CD4-positive, alpha-beta T cell treated with Interleukin-15 for 4 hours (primary cell): Measurements from ENCODE around the gene CRBN.

Experiments used
- DNase-seq: peaks from one replicate; pipeline ENCODE4 v3.0.0-alpha.2; 2020; ENCODE audit warnings: low spot score

CRBN gene

DNA sequence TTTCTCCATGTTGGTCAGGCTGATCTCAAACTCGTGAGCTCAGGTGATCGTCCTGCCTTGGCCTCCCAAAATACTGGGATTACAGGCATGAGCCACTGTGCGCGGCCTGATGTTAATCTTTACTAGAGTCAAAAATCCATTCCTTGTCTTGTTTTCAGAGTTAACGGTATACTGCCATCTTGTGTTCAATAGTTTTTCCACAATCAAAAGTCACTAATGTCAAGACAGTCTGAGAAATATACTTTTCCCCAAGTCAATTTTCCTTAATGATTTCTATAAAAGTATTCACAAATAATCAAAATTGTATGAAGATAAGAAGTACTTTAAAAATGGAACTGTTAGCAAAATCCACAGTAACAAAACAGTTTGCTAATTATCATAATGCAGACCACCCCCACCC, 8.5 kb downstream of the CRBN start:
- peak; percentile 55 for DNase-seq

DNA sequence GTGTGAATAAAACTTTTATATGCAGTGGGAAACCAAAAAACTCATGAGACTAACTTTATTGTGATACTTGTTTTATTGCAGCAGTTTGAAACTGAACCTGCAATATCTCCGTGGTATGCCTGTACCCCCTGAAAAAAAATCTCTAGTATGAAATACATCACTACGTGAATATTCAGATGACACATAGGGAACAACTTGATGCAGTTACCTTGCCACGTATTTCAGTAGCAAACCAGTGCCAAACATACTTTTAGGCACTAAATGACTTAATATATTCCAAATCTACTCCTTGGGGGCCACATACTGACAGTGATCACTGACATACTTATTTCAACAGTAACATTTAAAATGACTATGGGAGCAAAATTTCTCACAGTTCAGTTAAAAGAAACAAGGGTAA, 13.8 kb downstream of the CRBN start:
- DNase-seq: no peak

DNA sequence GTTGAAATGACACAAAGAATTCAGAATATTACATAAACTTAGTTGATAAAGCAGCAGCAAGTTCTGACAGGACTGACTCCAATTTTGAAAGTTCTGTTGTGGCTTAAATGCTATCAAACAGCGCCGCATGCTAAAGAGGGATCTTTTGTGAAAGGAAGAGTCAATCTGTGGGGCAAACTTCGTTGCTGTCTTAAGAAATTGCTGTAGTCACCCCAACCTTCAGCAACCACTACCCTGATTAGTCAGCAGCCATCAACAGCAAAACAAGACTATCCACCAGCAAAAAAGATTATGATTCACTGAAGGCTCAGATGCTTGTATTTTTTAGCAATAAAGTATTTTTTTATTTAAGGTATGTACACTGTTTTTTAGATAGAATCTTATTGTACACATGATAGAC, 14.2 kb downstream of the CRBN start:
- DNase-seq: peak; percentile 13

DNA sequence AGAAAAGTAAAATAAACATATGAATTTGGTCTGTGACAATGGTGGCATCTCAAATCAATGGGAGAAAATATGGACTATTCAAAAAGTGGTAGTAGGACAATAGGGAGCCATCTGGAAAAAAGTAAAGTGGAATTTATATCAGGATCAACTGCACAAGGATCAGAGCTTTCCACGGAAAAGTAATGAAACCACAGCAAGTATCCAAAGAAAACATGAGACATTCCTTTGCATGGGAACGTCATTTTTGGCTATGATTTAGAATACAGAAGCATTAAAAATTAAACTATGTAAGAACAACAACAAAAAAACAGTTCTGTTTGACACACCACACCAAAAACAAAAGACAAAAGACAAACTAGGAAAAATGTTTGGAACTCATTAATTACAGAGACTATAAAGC, 18.7 kb downstream of the CRBN start:
- no peak for DNase-seq

DNA sequence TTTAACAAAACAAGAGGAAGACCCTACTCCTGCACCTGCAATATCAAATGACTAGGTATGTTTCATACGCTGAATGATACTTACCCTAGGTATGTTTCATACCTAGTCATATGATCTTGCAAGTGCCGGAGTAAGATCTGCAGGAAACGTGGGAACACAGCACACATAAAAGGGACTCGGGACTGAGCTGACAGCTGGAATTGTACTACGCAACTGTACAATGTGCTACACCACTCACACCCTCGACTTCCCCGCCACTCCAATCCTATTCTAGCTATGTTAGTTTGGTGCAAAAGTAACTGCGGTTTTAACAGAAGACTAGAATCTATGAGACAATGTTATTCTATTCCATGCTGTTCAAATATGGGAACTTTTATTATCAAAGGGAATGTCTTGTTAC, 22.0 kb downstream of the CRBN start:
- DNase-seq: no peak

DNA sequence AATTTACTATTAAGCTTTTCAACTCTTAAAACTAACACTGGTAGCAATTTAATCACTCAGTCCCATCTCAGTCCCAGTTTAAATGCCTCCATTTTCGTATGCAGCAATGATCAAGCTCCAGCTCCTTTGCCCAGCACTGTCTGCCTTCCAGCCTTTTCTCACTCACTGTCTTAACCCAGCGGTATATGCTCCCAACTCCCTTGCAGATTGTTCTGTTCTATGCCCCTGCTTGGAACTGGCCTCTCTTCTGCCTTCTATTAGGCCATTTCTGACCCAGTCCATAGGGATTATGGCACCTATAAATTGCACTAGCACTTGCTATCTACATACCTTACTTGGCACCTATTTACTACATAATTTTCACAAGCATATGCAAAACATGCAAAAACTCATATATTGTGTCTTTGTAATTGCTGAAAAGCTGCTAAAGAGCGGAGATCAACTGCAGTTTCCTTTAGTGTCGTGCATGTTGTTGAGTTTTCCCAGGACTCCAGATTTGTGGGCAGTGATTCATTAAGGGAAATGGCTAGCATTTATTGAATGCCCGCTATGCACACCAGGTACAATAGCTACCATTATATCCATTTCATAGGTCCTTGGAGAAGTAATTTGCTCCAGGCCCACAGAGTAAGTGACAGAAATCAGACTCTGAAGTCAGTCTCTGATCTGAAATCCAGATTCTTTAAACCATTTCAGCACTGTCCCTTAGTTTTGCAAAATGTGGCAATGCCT, 24.4 kb downstream of the CRBN start:
- DNase-seq: no peak

DNA sequence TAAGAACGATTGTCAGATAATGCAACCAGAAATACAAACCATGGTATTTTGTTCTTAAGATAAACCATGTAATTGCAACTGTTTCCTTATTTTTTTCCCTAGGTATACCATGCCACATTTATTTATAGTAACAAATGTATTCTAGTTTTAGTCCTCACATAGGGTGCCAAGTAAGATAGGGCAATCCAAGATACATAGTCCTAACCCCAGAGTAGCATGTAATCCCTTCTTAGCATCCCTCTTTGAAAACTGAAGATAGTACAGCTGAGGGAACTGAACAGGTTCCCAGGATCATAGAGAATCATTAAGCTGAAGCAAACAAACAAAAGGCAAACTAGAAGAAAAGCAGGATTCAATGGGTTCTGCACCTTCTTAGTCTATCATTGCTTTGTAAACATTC, 28.0 kb downstream of the CRBN start:
- DNase-seq: no peak

DNA sequence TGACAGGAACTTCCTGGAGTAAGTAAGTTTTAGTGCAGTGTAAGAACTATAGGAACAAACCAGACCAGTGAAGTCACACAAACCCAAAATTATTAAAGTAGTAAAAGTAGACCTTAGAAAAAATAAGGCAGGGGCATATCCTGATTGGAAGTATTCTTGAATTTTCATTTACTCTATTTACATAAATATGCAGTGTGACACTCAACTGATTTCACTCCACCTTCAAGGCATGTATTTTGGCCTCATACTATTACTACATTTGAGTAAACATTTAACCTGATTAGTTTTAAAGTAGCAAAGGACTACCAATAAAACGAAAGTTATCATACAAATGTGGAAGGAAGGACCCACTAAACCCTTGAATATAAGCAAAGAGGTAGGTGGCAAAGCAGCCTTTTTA, 29.9 kb downstream of the CRBN start:
- DNase-seq: no peak

DNA sequence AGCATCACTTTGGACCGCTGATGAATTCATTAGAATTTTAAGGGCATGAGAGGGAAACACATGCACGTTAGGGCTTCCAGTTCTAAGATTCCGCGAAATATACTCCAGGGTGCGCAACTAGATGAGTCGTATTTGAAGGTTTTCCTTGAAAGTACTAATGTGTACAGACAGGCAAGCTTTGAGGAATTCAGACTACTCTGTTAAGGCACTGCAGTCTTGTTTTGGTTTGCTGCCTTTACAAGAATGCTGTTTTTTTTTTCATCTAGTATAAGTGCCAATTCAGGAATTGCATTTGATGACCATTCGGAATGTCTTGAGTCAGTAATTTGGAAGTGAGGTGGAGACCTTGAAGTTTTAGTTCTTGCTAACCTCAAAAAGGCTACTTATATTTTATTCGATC, 33.7 kb downstream of the CRBN start:
- DNase-seq: no peak

DNA sequence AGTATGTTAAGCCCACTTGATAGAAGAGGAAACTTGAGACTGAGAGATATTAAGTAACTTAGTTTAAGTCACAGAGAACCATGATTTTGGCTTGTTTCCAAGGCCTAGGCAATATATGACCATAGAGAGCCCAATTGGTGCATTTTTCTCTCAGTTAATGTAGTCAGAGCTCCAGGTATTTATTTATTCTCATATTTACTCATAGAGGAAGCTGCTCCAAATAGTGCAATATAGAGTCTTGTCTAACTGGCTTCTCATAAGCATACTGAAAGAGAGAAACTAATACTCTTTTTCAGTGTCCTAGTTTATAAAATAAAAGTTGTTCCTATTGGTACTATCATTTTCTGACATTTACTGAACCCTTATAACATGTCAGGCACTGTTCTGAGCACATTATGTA, 37.6 kb downstream of the CRBN start:
- no peak for DNase-seq

DNA sequence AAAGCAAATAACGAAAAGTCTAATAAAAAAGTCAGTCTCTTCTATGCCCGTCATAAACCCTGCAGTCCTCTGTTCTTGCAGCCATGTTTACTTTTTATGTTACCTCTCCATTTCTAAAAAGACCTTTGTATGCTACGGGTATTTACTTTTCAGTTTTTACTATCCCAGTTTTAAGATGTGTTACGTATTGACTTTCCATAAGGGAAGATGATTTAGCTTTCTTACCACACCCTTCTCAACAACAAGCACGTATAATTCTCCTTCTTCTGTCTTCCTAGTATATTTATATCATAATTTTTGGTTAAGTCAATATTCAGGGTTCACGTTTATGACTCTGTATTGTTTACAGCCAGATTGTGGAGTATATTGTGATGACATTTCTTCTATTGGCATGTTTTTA, 42.0 kb downstream of the CRBN start:
- DNase-seq: no peak

DNA sequence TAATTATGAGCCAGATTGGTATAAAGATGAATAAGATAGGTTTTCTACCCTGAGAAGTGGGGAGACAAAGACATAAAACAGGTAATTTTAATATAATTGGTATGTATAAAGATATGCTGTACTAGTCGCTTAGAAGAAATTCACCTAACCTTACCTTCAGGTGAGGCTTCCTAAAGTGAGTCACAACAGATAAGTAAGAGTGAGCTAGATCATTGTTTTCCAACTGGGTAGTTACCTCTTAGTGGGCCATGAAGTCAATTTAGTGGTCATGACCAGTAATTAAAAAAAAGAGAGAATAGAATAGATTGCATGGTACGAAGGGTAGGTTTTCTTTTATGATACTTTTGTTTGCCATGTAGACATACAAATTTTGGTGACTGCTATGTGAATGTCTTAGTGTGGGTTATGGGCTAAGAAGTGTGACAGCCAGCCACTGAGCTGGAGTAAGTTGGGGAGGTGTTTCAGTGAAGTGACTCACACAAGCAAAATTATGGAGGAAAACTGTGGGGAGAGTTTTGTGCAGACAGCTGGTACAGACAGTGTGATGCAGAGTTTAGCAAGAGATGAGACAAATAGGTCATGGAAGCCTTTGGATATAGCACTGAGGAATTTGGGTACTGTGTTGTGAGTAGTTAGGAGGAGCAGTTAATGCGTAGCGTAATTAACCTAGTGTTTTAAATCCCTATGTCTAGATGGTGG, 44.6 kb downstream of the CRBN start:
- peak; percentile 31 for DNase-seq

DNA sequence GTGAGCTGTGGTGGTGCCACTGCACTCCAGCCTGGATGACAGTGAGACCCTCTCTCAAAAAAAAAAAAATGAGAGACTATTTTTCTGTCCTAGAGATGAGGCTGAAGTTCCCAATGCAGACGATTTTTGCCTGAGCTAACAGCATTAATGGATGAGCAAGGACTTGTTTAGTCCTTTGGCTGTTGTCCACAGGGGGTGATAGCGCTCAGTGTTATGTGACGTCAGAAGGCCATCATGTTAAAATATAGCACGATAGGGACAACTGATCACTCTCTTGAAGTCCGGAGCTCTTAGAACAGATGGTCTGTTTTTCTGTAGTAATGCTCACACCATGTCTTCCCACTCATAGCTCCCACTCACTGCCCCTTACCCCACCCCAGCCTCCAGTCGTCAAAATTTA, 46.0 kb downstream of the CRBN start:
- no peak for DNase-seq

DNA sequence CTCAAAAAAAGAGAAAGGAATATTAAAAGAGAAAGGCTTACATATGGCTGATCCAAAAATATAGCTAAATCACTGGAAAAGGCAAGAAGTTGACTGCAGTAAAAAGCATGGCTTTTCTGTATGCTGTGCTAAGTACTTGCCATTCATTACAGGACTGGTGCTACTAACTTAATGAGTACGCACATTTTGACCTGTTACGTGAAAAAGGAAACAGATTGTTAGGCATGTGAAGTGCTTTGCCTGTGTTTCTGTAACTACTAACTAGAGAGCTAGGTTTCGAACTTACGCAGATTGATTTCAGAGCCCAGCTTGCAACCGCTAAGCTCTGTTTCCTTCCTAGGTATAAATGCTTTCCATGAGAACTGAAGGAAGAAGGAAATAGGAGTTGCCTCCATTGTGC, 49.9 kb downstream of the CRBN start:
- DNase-seq: no peak

DNA sequence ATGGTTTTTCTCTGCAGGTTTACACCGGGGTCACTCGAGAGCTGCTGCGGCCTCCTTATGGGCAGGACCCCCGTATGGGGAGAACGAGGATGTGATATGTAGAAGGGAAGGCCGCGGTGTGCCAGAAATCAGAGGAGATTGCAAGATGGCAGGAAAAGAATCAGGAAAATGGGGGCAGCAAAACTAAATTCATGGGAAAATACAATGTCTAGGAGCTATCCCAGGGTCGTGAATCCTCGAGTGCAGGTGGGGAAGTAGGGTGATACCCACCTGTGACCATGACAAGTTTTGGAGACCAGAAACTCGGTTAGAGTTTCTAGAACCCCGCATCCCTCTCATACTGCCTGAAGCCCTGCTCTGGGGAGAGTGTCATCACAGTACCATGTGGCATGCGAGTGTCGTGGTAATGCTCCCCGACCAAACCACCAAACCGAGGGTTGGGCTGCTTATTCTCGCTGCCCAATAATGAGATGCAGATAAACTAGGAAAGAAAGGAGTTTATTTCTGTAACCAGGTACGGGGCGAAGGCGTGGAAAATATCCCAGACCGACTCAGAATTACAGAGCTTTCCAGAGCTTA, 52.0 kb downstream of the CRBN start:
- DNase-seq: peak; percentile 33

DNA sequence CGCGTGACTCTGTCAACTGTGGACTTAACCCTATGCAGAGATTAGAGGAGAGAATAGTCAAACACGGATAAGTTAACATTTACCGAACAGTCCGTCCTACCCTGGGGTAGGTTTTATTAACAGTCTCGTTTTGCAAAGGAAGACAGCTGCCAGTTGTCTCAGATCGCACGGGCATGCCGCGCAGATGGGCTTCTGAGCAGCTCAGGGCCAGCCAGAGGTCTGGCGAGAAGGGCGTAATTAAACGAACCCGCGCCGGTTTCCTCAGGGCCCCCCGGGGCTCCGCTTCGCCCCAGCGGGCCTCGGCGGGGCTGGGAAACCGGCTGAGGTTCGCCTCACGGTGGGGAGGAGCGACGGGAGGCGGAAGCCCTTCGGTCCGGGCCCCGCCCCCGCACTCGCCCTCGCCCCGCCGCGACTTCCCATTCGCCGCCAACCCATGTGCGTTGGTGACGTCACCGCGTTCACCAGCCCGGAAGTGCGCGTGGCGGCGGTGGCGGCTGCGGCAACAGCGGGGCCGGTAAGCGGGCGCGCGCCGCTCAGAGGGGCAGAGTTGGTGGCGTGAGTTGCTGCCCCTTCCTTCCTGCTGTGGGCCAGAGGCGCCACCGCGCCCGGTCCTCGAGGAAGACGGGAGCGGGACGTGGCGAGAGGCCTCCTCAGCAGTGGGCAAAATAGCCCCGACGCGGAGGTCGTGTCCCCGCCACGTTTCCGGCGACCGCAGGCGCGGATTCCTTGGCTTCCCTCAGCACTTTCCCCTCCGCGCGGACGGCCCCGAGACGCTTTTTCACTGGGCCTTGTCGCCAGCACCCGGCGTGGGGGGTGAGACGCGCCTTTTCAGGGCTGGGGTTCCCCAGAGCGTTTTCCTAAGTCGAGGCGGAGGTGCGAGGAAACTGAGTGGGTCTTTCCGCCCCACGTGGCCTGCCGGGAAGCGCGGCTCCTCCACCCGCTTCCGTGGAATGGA, 52.7 kb downstream of the CRBN start, which contains the start of gene TRNT1:
TRNT1 (plus strand) TSS at position 464 of the 955 bp plus-strand sequence. CDS start 2,101 bp downstream, outside the sequence.
- peak; percentile 94 for DNase-seq

DNA sequence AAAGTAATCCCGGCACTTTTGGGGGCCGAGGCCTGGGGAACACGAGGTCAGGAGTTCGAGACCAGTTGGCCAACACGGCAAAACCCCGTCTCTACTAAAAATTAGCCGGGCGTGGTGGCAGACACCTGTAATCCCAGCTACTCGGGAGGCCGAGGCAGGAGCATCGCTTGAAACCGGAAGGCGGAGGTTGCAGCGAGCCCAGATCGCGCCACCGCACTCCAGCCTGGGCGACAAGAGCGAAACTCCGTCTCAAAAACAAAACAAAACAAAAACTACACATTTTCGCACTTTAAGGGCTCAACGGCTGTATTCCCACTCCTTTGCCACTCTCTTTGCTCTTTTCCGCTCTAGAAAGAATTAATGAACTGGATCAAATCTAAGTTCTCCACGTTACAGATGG, 53.5 kb downstream of the CRBN start:
- DNase-seq: no peak

DNA sequence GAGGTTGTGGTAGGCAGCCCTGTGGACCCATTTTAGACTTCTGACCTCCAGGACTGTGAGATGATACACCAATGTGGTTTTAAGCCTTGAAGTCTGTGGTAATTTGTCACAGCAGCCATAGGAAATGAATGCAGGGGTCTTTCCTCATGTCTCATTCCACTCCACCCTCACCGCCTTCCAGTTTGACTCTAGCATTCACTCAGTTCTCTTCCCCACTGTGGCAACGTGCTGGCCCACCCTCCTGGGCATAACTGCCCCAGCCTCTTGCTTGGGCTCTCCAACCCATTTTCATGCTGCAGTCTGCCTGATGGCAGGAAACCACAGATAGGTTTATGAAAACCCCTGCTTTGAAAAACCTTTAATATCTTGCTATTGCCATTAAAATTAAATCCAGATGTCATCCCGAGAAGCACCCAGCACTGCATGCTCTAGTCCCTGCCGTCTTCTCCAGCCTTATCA, 60.1 kb downstream of the CRBN start:
- DNase-seq: peak; percentile 22

DNA sequence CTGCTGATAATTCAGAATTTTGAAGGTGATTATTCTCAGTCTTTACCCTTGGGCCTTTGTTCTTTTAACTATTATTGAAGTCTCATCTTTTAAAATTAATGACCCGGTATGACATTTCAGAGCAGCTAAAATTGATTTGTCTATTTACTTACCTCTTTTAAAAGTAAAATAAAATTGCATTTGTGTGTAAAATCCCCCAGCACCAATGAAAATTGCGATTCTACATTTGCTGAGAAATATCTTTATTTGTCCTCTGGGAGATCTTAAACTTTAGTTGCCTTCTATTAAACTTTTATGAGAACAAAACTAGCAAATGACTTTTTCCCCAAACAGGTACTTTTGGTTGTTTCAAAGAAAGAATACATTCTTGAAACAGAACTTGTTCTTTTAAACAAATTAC, 61.8 kb downstream of the CRBN start:
- no peak for DNase-seq

DNA sequence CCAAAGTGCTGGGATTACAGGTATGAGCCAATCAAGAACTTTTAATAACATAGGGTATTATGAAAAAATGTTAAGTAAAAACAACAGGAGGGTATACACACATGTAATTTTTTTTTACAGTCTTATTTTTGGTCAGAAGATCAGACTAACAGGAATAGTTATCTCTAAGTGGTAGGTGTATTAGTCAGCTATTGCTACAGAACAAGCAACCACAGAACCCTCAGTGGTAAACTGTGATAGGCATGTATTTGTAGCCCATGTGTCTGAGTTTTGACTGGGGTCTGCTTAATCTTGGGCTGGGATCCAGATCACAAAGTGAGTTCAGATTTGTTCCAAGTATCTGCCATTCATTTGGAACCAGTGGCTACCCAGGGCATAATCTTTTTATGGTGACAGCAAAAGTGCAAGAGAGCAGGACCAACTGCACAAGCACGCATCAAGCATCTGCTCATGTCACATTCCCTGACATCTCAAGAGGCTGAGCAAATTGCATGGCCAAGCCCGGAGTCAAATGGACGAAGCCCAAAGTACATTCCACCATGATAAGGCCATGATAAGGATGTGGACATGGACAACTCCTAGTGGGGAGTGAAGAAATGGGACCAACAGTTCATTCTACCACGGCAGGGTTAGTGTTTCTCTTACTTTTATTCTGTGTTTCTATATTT, 66.3 kb downstream of the CRBN start:
- no peak for DNase-seq

DNA sequence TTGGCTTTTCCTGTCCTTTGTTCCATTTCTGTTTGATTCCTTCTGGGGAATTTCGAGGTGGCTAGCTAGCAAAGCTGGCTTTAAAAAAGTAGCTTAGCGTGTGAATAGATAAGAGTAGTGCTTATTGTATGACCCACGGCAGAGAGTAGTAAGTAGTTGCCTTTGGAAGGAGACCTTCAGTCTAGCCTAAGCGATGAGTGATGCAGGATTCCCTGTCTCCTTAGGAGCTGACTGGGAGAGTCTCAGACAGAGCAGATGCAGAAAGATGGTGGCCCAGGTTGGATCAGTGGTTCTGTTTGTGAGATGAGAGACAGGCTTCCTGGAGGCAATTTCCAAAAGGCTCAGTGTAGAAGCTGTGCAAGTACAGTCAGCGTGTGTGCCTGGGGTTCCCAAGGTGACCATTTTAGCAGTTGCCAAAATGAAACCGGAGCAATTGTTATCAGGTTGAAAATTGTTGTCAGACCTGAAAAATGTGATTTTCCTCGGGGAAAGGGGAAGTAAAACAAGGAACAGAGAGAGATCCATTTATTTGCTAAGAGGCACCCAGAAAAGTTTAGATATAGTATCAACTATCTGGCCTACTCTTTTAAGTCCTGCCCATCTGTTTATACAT, 68.6 kb downstream of the CRBN start:
- DNase-seq: no peak
